Naive thymus-derived CD4-positive, alpha-beta T cell (primary cell): ENCODE results near the gene ANKRD33. TPM values are rescaled to one million over a fixed set of nuclear protein-coding genes. Genes with fewer than 3 reads are reported as not detected.

Experiments
- ATAC-seq: fragments of 150-1000 bp; cut with Tn5 transposase; 2 replicates; pipeline ENCODE4 v1.10.0; 2021; ENCODE audit warnings: mild to moderate bottlenecking, moderate library complexity
- CTCF ChIA-PET: fragments of 350-600 bp; sonication (Branson Sonifier 250); formaldehyde crosslinking; loops from one replicate; lab custom pipeline; 2021; ENCODE audit warnings: antibody characterized with exemption; lab: Charles Lee
- POLR2A ChIA-PET: fragments of 350-600 bp; sonication (Branson Sonifier 250); formaldehyde crosslinking; loops from one replicate; lab custom pipeline; 2021; ENCODE audit warnings: antibody characterized with exemption, inconsistent platforms; lab: Charles Lee
- DNase-seq, 9 donors: peaks; one replicate each; pipeline versions ENCODE4 v3.0.0 to v3.0.0-alpha.2; 2020 to 2022; ENCODE audit warnings: mixed read lengths in 1 of 9
- H3K27ac ChIP-seq: one replicate; pipeline ENCODE4 v1.7.0; 2013; ENCODE audit warnings: mild to moderate bottlenecking, low read depth, low read length, moderate library complexity
- H3K27me3 ChIP-seq, 2 donors: one replicate each; pipeline ENCODE4 v1.7.0; 2013; ENCODE audit warnings: low read length in 2 of 2, mild to moderate bottlenecking in 2 of 2, moderate library complexity in 2 of 2; ENCODE audit not compliant: control insufficient read depth in 2 of 2, insufficient read depth in 2 of 2
- H3K36me3 ChIP-seq, 3 experiments: 1 replicate in 2 of 3; 2 replicates in 1 of 3; pipeline ENCODE4 v1.7.0; 2013; ENCODE audit warnings: low read length in 3 of 3, mild to moderate bottlenecking in 3 of 3, moderate library complexity in 1 of 3; ENCODE audit not compliant: insufficient read depth in 3 of 3, control insufficient read depth in 2 of 3
- H3K4me1 ChIP-seq, 2 donors: one replicate each; pipeline ENCODE4 v1.7.0; 2013; ENCODE audit warnings: low read length in 2 of 2, mild to moderate bottlenecking in 2 of 2, moderate library complexity in 1 of 2; ENCODE audit not compliant: control insufficient read depth in 2 of 2, insufficient read depth in 2 of 2
- H3K4me3 ChIP-seq: 2 replicates; pipeline ENCODE4 v1.7.0; 2013; ENCODE audit warnings: mild to moderate bottlenecking, low read length
- H3K9me3 ChIP-seq, 3 experiments: 1 replicate in 2 of 3; 2 replicates in 1 of 3; pipeline ENCODE4 v1.7.0; 2013; ENCODE audit warnings: low read length in 3 of 3; ENCODE audit not compliant: control insufficient read depth in 2 of 3
- H3K27ac Mint-ChIP-seq, 9 donors: one replicate each; pipeline ENCODE4 v1.8.0; 2020 to 2022; ENCODE audit warnings: mixed read lengths in 9 of 9, mild to moderate bottlenecking in 8 of 9, moderate library complexity in 5 of 9, inconsistent platforms in 2 of 9
- H3K27me3 Mint-ChIP-seq, 5 donors: one replicate each; pipeline ENCODE4 v1.8.0; 2021 to 2022; ENCODE audit warnings: mixed read lengths in 5 of 5, mild to moderate bottlenecking in 1 of 5
- H3K36me3 Mint-ChIP-seq, 5 donors: one replicate each; pipeline ENCODE4 v1.8.0; 2020 to 2022; ENCODE audit warnings: mixed read lengths in 5 of 5, mild to moderate bottlenecking in 3 of 5, inconsistent platforms in 1 of 5
- H3K4me1 Mint-ChIP-seq, 7 donors: one replicate each; pipeline ENCODE4 v1.8.0; 2020 to 2022; ENCODE audit warnings: mixed read lengths in 7 of 7, mild to moderate bottlenecking in 3 of 7, inconsistent platforms in 1 of 7
- H3K4me3 Mint-ChIP-seq, 10 donors: one replicate each; pipeline ENCODE4 v1.8.0; 2020 to 2022; ENCODE audit warnings: mild to moderate bottlenecking in 10 of 10, mixed read lengths in 10 of 10, moderate library complexity in 6 of 10, inconsistent platforms in 2 of 10
- H3K9me3 Mint-ChIP-seq, 11 donors: one replicate each; pipeline ENCODE4 v1.8.0; 2020 to 2022; ENCODE audit warnings: mixed read lengths in 11 of 11, mild to moderate bottlenecking in 4 of 11, inconsistent platforms in 1 of 11, moderate library complexity in 1 of 11
- intact Hi-C, 2 donors: fragments of 100-400 bp; cut with micrococcal nuclease; formaldehyde crosslinking; loops; one replicate each; pipeline ENCODE4 v1.15.1; 2023
- polyA plus RNA-seq, 2 donors: library from polyadenylated mRNA; unstranded; fragments of 300-500 nt; fragmentation: Illumina TruSeq; gene quantifications; one replicate each; pipeline ENCODE4 v1.2.3, GENCODE V29; 2021
- total RNA-seq, 6 experiments: library from RNA in 5 of 6; stranded (reverse) in 5 of 6; gene quantifications; 1 replicate in 5 of 6; 2 replicates in 1 of 6; pipeline ENCODE4 v1.2.3 and lab custom pipeline; 2021 to 2026

Gene ANKRD33
- total and polyA plus RNA-seq, 7 experiments from 2014 or later: not detected

- ATAC-seq: peak; percentile 20
- H3K4me1 ChIP-seq: no peaks in the 10 kb centered on the region
- H3K27ac ChIP-seq: no peak overlapping the region
- Mint-ChIP-seq H3K4me3 (no peak overlapping the region), H3K27me3 (peaks cover 0 to 10% (median 4%) of the 10 kb centered on the region in 5 donors), H3K27ac (no peak overlapping the region), H3K4me1 (no peaks in the 10 kb centered on the region), H3K9me3 (no peaks in the 10 kb centered on the region), H3K36me3 (no peaks in the 10 kb centered on the region)
- H3K9me3 ChIP-seq: no peaks in the 10 kb centered on the region
- DNase-seq: no peak
- CTCF ChIA-PET: no interaction called here
- H3K27me3 ChIP-seq: peaks cover 0 to 3% of the 10 kb centered on the region in 2 donors
- POLR2A ChIA-PET: no interaction called here
- H3K4me3 ChIP-seq: no peak overlapping the region
- intact Hi-C loops: no loop called here
- H3K36me3 ChIP-seq: no peaks in the 10 kb centered on the region
These were observed 8.3 kb downstream of the ANKRD33 start for GRCh38 chr12:51896236-51896635.

GRCh38 chr12:51897181-51897580, 9.3 kb downstream of the ANKRD33 start:
- peaks cover 0 to 2% (median 0%) of the 10 kb centered on the region in 7 donors for H3K4me1 Mint-ChIP-seq
- no peak overlapping the region for H3K27ac Mint-ChIP-seq
- H3K9me3 Mint-ChIP-seq: no peaks in the 10 kb centered on the region
- Histone ChIP-seq H3K27me3 (no peaks in the 10 kb centered on the region), H3K4me3 (no peak overlapping the region), H3K36me3 (no peaks in the 10 kb centered on the region), H3K4me1 (no peaks in the 10 kb centered on the region), H3K27ac (no peak overlapping the region), H3K9me3 (no peaks in the 10 kb centered on the region)
- H3K27me3 Mint-ChIP-seq: peaks cover 0 to 14% (median 4%) of the 10 kb centered on the region in 5 donors
- no peak for ATAC-seq
- POLR2A ChIA-PET: no interaction called here
- no peak for DNase-seq
- intact Hi-C loops: no loop called here
- H3K4me3 Mint-ChIP-seq: no peak overlapping the region
- CTCF ChIA-PET: interaction anchor here (0.9 kb wide), 1 partner anchor 21 kb away, joined by 3 read pairs; no protein-coding TSS in a partner anchor
- no peaks in the 10 kb centered on the region for H3K36me3 Mint-ChIP-seq

- CTCF ChIA-PET: no interaction called here
- Histone ChIP-seq H3K9me3 (no peaks in the 10 kb centered on the region), H3K36me3 (no peaks in the 10 kb centered on the region), H3K4me1 (no peaks in the 10 kb centered on the region), H3K4me3 (no peak overlapping the region), H3K27me3 (no peaks in the 10 kb centered on the region), H3K27ac (no peak overlapping the region)
- DNase-seq: no peak
- Mint-ChIP-seq H3K4me1 (peaks cover 0 to 2% (median 0%) of the 10 kb centered on the region in 7 donors), H3K9me3 (no peaks in the 10 kb centered on the region), H3K27ac (no peak overlapping the region), H3K4me3 (no peak overlapping the region), H3K36me3 (no peaks in the 10 kb centered on the region), H3K27me3 (peaks cover 0 to 10% (median 4%) of the 10 kb centered on the region in 5 donors)
- no peak for ATAC-seq
- POLR2A ChIA-PET: no interaction called here
- intact Hi-C loops: no loop called here
These were observed 10.6 kb downstream of the ANKRD33 start for GRCh38 chr12:51898506-51898905.

- intact Hi-C loops: no loop called here
- peaks cover 0 to 12% (median 4%) of the 10 kb centered on the region in 5 donors for H3K27me3 Mint-ChIP-seq
- Histone ChIP-seq H3K27me3 (no peaks in the 10 kb centered on the region), H3K4me1 (no peaks in the 10 kb centered on the region), H3K27ac (no peak overlapping the region), H3K4me3 (no peak overlapping the region), H3K36me3 (no peaks in the 10 kb centered on the region), H3K9me3 (no peaks in the 10 kb centered on the region)
- H3K27ac Mint-ChIP-seq: no peak overlapping the region
- H3K4me3 Mint-ChIP-seq: no peak overlapping the region
- H3K9me3 Mint-ChIP-seq: no peaks in the 10 kb centered on the region
- ATAC-seq (no peak), DNase-seq (no peak)
- POLR2A ChIA-PET: no interaction called here
- peaks cover 0 to 2% (median 0%) of the 10 kb centered on the region in 7 donors for H3K4me1 Mint-ChIP-seq
- H3K36me3 Mint-ChIP-seq: no peaks in the 10 kb centered on the region
- CTCF ChIA-PET: no interaction called here
These were observed 11.0 kb downstream of the ANKRD33 start for GRCh38 chr12:51898937-51899336.

GRCh38 chr12:51900323-51900889, 12.5 kb downstream of the ANKRD33 start:
- no peaks in the 10 kb centered on the region for H3K4me1 ChIP-seq
- Mint-ChIP-seq H3K4me3 (no peak overlapping the region), H3K4me1 (peaks cover 0 to 2% (median 0%) of the 10 kb centered on the region in 7 donors), H3K27ac (no peak overlapping the region), H3K9me3 (no peaks in the 10 kb centered on the region), H3K27me3 (peaks cover 0 to 19% (median 7%) of the 10 kb centered on the region in 5 donors), H3K36me3 (no peaks in the 10 kb centered on the region)
- H3K27me3 ChIP-seq: no peaks in the 10 kb centered on the region
- intact Hi-C loops: no loop called here
- no peak for DNase-seq
- no peak for ATAC-seq
- no peak overlapping the region for H3K4me3 ChIP-seq
- POLR2A ChIA-PET: no interaction called here
- no peaks in the 10 kb centered on the region for H3K36me3 ChIP-seq
- no peak overlapping the region for H3K27ac ChIP-seq
- CTCF ChIA-PET: no interaction called here
- no peaks in the 10 kb centered on the region for H3K9me3 ChIP-seq

GRCh38 chr12:51901121-51901817, 13.4 kb downstream of the ANKRD33 start:
- CTCF ChIA-PET: no interaction called here
- DNase-seq: no peak
- no peaks in the 10 kb centered on the region for H3K9me3 Mint-ChIP-seq
- no peak overlapping the region for H3K27ac ChIP-seq
- no peak for ATAC-seq
- intact Hi-C loops: no loop called here
- H3K4me1 ChIP-seq: no peaks in the 10 kb centered on the region
- H3K27me3 ChIP-seq: no peaks in the 10 kb centered on the region
- H3K4me3 Mint-ChIP-seq: no peak overlapping the region
- POLR2A ChIA-PET: no interaction called here
- H3K36me3 Mint-ChIP-seq: no peaks in the 10 kb centered on the region
- no peak overlapping the region for H3K27ac Mint-ChIP-seq
- H3K4me3 ChIP-seq: no peak overlapping the region
- peaks cover 0 to 2% (median 0%) of the 10 kb centered on the region in 7 donors for H3K4me1 Mint-ChIP-seq
- no peaks in the 10 kb centered on the region for H3K9me3 ChIP-seq
- H3K36me3 ChIP-seq: no peaks in the 10 kb centered on the region
- H3K27me3 Mint-ChIP-seq: peaks cover 3 to 24% (median 11%) of the 10 kb centered on the region in 5 donors

- intact Hi-C loops: no loop called here
- POLR2A ChIA-PET: no interaction called here
- DNase-seq (no peak), ATAC-seq (no peak)
- no peak overlapping the region for H3K27ac Mint-ChIP-seq
- Histone ChIP-seq H3K27me3 (no peaks in the 10 kb centered on the region), H3K9me3 (no peaks in the 10 kb centered on the region), H3K4me3 (no peak overlapping the region), H3K27ac (no peak overlapping the region), H3K4me1 (no peaks in the 10 kb centered on the region), H3K36me3 (no peaks in the 10 kb centered on the region)
- H3K4me1 Mint-ChIP-seq: peaks cover 0 to 2% (median 0%) of the 10 kb centered on the region in 7 donors
- CTCF ChIA-PET: no interaction called here
- peaks cover 8 to 29% (median 10%) of the 10 kb centered on the region in 5 donors for H3K27me3 Mint-ChIP-seq
- no peak overlapping the region for H3K4me3 Mint-ChIP-seq
- H3K36me3 Mint-ChIP-seq: no peaks in the 10 kb centered on the region
- H3K9me3 Mint-ChIP-seq: no peaks in the 10 kb centered on the region
These were observed 14.0 kb downstream of the ANKRD33 start for GRCh38 chr12:51901881-51902280.
